Hematopoietic multipotent progenitor cell (in vitro differentiated cells): ENCODE results near the gene BCAR3. TPM values are rescaled to one million over a fixed set of nuclear protein-coding genes. Genes with fewer than 3 reads are reported as not detected.
"Not testable (repeated sequence)": the region's sequence is repeated elsewhere in the genome, so short reads cannot be mapped to it uniquely, and the experiment has no call there.

Experiments used
- DNase-seq, 3 donors: peaks; one replicate each; pipeline ENCODE4 v3.0.0-alpha.2; 2011 to 2015; ENCODE audit warnings: low read depth in 2 of 3, low spot score in 2 of 3
- total RNA-seq: library from RNA; depleted of rRNA; stranded (reverse); fragments of >200 nt; gene quantifications from one replicate; pipeline ENCODE4 v1.2.3, GENCODE V29; 2012

The BCAR3 gene
- total RNA-seq, 1 donor: 1.1 TPM

GRCh38 chr1:93671099-93671621 is 10.5 kb downstream of the BCAR3 start:
- no peak for DNase-seq

GRCh38 chr1:93670141-93670540 is 11.5 kb downstream of the BCAR3 start:
- peak in 1 of 3 donors; percentile 59 for DNase-seq

- DNase-seq: no peak
Observed at GRCh38 chr1:93669369-93669768, 12.3 kb downstream of the BCAR3 start.

GRCh38 chr1:93668951-93669350 is 12.7 kb downstream of the BCAR3 start:
- no peak for DNase-seq

- DNase-seq: no peak
Observed at GRCh38 chr1:93668121-93668520, 13.5 kb downstream of the BCAR3 start.

- no peak for DNase-seq
Observed at GRCh38 chr1:93667642-93668041, 14.0 kb downstream of the BCAR3 start.

- DNase-seq: no peak
Observed at GRCh38 chr1:93666613-93667384, 14.8 kb downstream of the BCAR3 start.

GRCh38 chr1:93665015-93665414 is 16.6 kb downstream of the BCAR3 start:
- DNase-seq: no peak

GRCh38 chr1:93663208-93663614 is 18.4 kb downstream of the BCAR3 start:
- no peak for DNase-seq

- DNase-seq: no peak
Observed at GRCh38 chr1:93662481-93663207, 19.0 kb downstream of the BCAR3 start.

GRCh38 chr1:93661829-93662474 is 19.7 kb downstream of the BCAR3 start:
- peak in 2 of 3 donors; percentile 24 to 38 for DNase-seq

GRCh38 chr1:93661341-93661740 is 20.3 kb downstream of the BCAR3 start:
- not testable (repeated sequence) for DNase-seq

- DNase-seq: no peak
Observed at GRCh38 chr1:93659822-93660503, 21.7 kb downstream of the BCAR3 start.

GRCh38 chr1:93658188-93658587 is 23.4 kb downstream of the BCAR3 start:
- no peak for DNase-seq

- no peak for DNase-seq
Observed at GRCh38 chr1:93656491-93656890, 25.1 kb downstream of the BCAR3 start.

GRCh38 chr1:93653656-93654055 is 28.0 kb downstream of the BCAR3 start:
- no peak for DNase-seq

GRCh38 chr1:93652323-93652949 is 29.2 kb downstream of the BCAR3 start:
- DNase-seq: no peak

- DNase-seq: no peak
Observed at GRCh38 chr1:93651695-93652094, 29.9 kb downstream of the BCAR3 start.

GRCh38 chr1:93650159-93650558 is 31.5 kb downstream of the BCAR3 start:
- DNase-seq: not testable (repeated sequence)

- DNase-seq: no peak
Observed at GRCh38 chr1:93649231-93649630, 32.4 kb downstream of the BCAR3 start.
